ENCODE measurements around the gene POU2AF2.

GRCh38 chr11:111260811-111261210, 15.3 kb downstream of the POU2AF2 start:
- no peak for TF ChIP-seq CTCF (IDR thresholded peaks at IDR 0.05; ENCODE audit: low read depth, low read length, poor library complexity, severe bottlenecking)
- no peak for TF ChIP-seq EZH2phosphoT487 (IDR thresholded peaks at IDR 0.05; ENCODE audit: borderline replicate concordance, low read length)
